Inferior parietal cortex (tissue), 1 donor: ENCODE measurements around the gene SEC14L3.

ENCODE experiments used
- DNase-seq: peaks from one replicate; pipeline ENCODE4 v3.0.0-alpha.2; 2016; ENCODE audit errors: extremely low spot score

SEC14L3 gene

GRCh38 chr22:30471616-30472318, at the start of gene SEC14L3:
TSS of gene SEC14L3 (minus strand) at chr22:30472017. CDS start at chr22:30471958, 59 bp downstream.
- no peak for DNase-seq

- no peak for DNase-seq
Observed at GRCh38 chr22:30519842-30520425, 48.1 kb upstream of the SEC14L3 start.

GRCh38 chr22:30516731-30517130, 44.9 kb upstream of the SEC14L3 start:
- no peak for DNase-seq

- no peak for DNase-seq
Observed at GRCh38 chr22:30516273-30516672, 44.5 kb upstream of the SEC14L3 start.

GRCh38 chr22:30514252-30514651, 42.4 kb upstream of the SEC14L3 start:
- DNase-seq = no peak

- DNase-seq = no peak
Observed at GRCh38 chr22:30513462-30513861, 41.6 kb upstream of the SEC14L3 start.

GRCh38 chr22:30511911-30512310, 40.1 kb upstream of the SEC14L3 start:
- no peak for DNase-seq

GRCh38 chr22:30511109-30511508, 39.3 kb upstream of the SEC14L3 start:
- DNase-seq = no peak

- DNase-seq = no peak
Observed at GRCh38 chr22:30508216-30508615, 36.4 kb upstream of the SEC14L3 start.

- DNase-seq = no peak
Observed at GRCh38 chr22:30507670-30508069, 35.9 kb upstream of the SEC14L3 start.

- DNase-seq = no peak
Observed at GRCh38 chr22:30506507-30506968, 34.7 kb upstream of the SEC14L3 start.

GRCh38 chr22:30503551-30503950, 31.7 kb upstream of the SEC14L3 start:
- DNase-seq = no peak

GRCh38 chr22:30502911-30503310, 31.1 kb upstream of the SEC14L3 start:
- no peak for DNase-seq

- DNase-seq = no peak
Observed at GRCh38 chr22:30502153-30502552, 30.3 kb upstream of the SEC14L3 start.

GRCh38 chr22:30500628-30501027, 28.8 kb upstream of the SEC14L3 start:
- DNase-seq = no peak

GRCh38 chr22:30497466-30498150, 25.8 kb upstream of the SEC14L3 start:
- no peak for DNase-seq

- no peak for DNase-seq
Observed at GRCh38 chr22:30495041-30495784, 23.4 kb upstream of the SEC14L3 start.

- DNase-seq = no peak
Observed at GRCh38 chr22:30492144-30492543, 20.3 kb upstream of the SEC14L3 start.

- DNase-seq = no peak
Observed at GRCh38 chr22:30491381-30491780, 19.6 kb upstream of the SEC14L3 start.

GRCh38 chr22:30490399-30490798, 18.6 kb upstream of the SEC14L3 start:
- no peak for DNase-seq

- no peak for DNase-seq
Observed at GRCh38 chr22:30488121-30488520, 16.3 kb upstream of the SEC14L3 start.

- DNase-seq = no peak
Observed at GRCh38 chr22:30486661-30487115, 14.9 kb upstream of the SEC14L3 start.
